ENCODE measurements around the gene CDH23. TPM values are rescaled to one million over a fixed set of nuclear protein-coding genes. Genes with fewer than 3 reads are reported as not detected.

Gene CDH23
- total and polyA plus RNA-seq, 9 of the 15 experiments (the other 6 are each of a cell fraction or from before 2014, with no cell fraction given), result 0.18 to 1.2 (median 0.47) TPM

GRCh38 chr10:71608819-71609768 lies 212.4 kb downstream of the CDH23 start (continued):
- TF ChIP-seq PBX2 (CRISPR knock-in tag; IDR thresholded peaks at IDR 0.05; ENCODE audit: low read depth) (no peak), PBX2 (tag; conservative IDR thresholded peaks at IDR 0.05; ENCODE audit: low read depth) (no peak), SIX5 (IDR thresholded peaks at IDR 0.05; ENCODE audit: borderline replicate concordance in 1 of 2, insufficient read depth in 1 of 2, low read depth in 1 of 2, low read length in 2 of 2) (no peak), POU5F1 (IDR thresholded peaks at IDR 0.05; ENCODE audit: borderline replicate concordance, low read depth, low read length, partially characterized antibody) (no peak), NFRKB (IDR thresholded peaks at IDR 0.05; ENCODE audit: low read depth) (no peak), PTTG1 (tag; IDR thresholded peaks at IDR 0.05; ENCODE audit: low read depth) (no peak), FOXK2 (conservative IDR thresholded peaks at IDR 0.05 in 1 of 2, IDR thresholded peaks at IDR 0.05 in 1 of 2; ENCODE audit: low read depth in 2 of 2) (0 out of 4 replicates have a peak, but pooled peaks have one; percentile 20 to 36), ZNF232 (CRISPR knock-in tag; IDR thresholded peaks at IDR 0.05) (no peak), NCOA1 (IDR thresholded peaks at IDR 0.05; ENCODE audit: low read depth) (no peak), SMC3 (conservative IDR thresholded peaks at IDR 0.05; ENCODE audit: insufficient read depth, low read depth, low read length) (peak; percentile 87), ZNF639 (CRISPR knock-in tag; conservative IDR thresholded peaks at IDR 0.05 in 1 of 2, IDR thresholded peaks at IDR 0.05 in 1 of 2) (no peak), TFAP4 (CRISPR knock-in tag; IDR thresholded peaks at IDR 0.05; ENCODE audit: borderline replicate concordance) (0 out of 2 replicates have a peak, but pooled peaks have one; percentile 35), ZNF274 (IDR thresholded peaks at IDR 0.05; ENCODE audit: borderline replicate concordance, low read depth, low read length) (no peak), SRF (CRISPR knock-in tag; IDR thresholded peaks at IDR 0.05) (no peak), HMGXB4 (CRISPR knock-in tag; IDR thresholded peaks at IDR 0.05) (no peak), CBX5 (IDR thresholded peaks at IDR 0.05; ENCODE audit: borderline replicate concordance, low read depth) (no peak), TBL1XR1 (IDR thresholded peaks at IDR 0.05; ENCODE audit: low read length in 2 of 2) (no peak), ATF7 (IDR thresholded peaks at IDR 0.05) (no peak)
